WTC11 (cell line): Measurements from ENCODE around the gene ZNRF3.

Source experiments
- GABPB1 ChIP-seq: sonication (generic); formaldehyde crosslinking; IDR thresholded peaks from 2 replicates; pipeline ENCODE4 v1.8.1; 2023; ENCODE audit warnings: mild to moderate bottlenecking, missing genetic modification reagents
- GRHL2 ChIP-seq: fragments of 250-450 bp; sonication (Bioruptor Pico); IDR thresholded peaks from 2 replicates; pipeline ENCODE4 v1.8.0; 2022; ENCODE audit warnings: mild to moderate bottlenecking, moderate library complexity; ENCODE audit not compliant: insufficient replicate concordance, severe bottlenecking
- JUN ChIP-seq: sonication (generic); formaldehyde crosslinking; IDR thresholded peaks from 2 replicates; pipeline ENCODE4 v1.8.0; 2023; ENCODE audit warnings: mild to moderate bottlenecking, missing genetic modification reagents
- KAT7 ChIP-seq: sonication (generic); formaldehyde crosslinking; IDR thresholded peaks from 2 replicates; pipeline ENCODE4 v1.8.1; 2023; ENCODE audit warnings: missing genetic modification reagents, mild to moderate bottlenecking, borderline replicate concordance
- TP53 ChIP-seq: sonication (generic); formaldehyde crosslinking; IDR thresholded peaks from 2 replicates; pipeline ENCODE4 v1.8.1; 2023; ENCODE audit warnings: mild to moderate bottlenecking, missing genetic modification reagents
- ZBTB43 ChIP-seq: sonication (generic); formaldehyde crosslinking; IDR thresholded peaks from 2 replicates; pipeline ENCODE4 v1.8.1; 2023; ENCODE audit warnings: mild to moderate bottlenecking, missing genetic modification reagents
- ZNF512 ChIP-seq: sonication (generic); formaldehyde crosslinking; IDR thresholded peaks from 2 replicates; pipeline ENCODE4 v1.8.1; 2022; ENCODE audit warnings: missing genetic modification reagents, borderline replicate concordance
- TF ChIP-seq, protein P1 (sequence below): fragments of 200-600 bp; IDR thresholded peaks from 2 replicates; pipeline ENCODE4 v1.8.0; 2022; ENCODE audit warnings: antibody characterized with exemption
- TF ChIP-seq, protein P2 (sequence below): sonication (generic); formaldehyde crosslinking; IDR thresholded peaks from 2 replicates; pipeline ENCODE4 v1.8.1; 2023; ENCODE audit warnings: mild to moderate bottlenecking, missing genetic modification reagents, moderate library complexity
- TF ChIP-seq, protein P3 (sequence below): sonication (generic); formaldehyde crosslinking; IDR thresholded peaks from 2 replicates; pipeline ENCODE4 v1.8.1; 2022; ENCODE audit warnings: low read depth, missing genetic modification reagents, borderline replicate concordance
- TF ChIP-seq, protein P4 (sequence below): sonication (generic); formaldehyde crosslinking; IDR thresholded peaks from 2 replicates; pipeline ENCODE4 v1.8.0; 2022; ENCODE audit warnings: mild to moderate bottlenecking, missing genetic modification reagents
- TF ChIP-seq, protein P5 (sequence below): sonication (generic); formaldehyde crosslinking; conservative IDR thresholded peaks from 2 replicates; pipeline ENCODE4 v1.8.1; 2022; ENCODE audit warnings: mild to moderate bottlenecking, missing genetic modification reagents

- TF ChIP-seq, protein P1, sequence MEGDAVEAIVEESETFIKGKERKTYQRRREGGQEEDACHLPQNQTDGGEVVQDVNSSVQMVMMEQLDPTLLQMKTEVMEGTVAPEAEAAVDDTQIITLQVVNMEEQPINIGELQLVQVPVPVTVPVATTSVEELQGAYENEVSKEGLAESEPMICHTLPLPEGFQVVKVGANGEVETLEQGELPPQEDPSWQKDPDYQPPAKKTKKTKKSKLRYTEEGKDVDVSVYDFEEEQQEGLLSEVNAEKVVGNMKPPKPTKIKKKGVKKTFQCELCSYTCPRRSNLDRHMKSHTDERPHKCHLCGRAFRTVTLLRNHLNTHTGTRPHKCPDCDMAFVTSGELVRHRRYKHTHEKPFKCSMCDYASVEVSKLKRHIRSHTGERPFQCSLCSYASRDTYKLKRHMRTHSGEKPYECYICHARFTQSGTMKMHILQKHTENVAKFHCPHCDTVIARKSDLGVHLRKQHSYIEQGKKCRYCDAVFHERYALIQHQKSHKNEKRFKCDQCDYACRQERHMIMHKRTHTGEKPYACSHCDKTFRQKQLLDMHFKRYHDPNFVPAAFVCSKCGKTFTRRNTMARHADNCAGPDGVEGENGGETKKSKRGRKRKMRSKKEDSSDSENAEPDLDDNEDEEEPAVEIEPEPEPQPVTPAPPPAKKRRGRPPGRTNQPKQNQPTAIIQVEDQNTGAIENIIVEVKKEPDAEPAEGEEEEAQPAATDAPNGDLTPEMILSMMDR: no peak
- TF ChIP-seq, protein P2, sequence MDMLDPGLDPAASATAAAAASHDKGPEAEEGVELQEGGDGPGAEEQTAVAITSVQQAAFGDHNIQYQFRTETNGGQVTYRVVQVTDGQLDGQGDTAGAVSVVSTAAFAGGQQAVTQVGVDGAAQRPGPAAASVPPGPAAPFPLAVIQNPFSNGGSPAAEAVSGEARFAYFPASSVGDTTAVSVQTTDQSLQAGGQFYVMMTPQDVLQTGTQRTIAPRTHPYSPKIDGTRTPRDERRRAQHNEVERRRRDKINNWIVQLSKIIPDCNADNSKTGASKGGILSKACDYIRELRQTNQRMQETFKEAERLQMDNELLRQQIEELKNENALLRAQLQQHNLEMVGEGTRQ (CRISPR knock-in tag): no peak
- TF ChIP-seq TP53 (CRISPR knock-in tag): no peak
- no peak for TF ChIP-seq KAT7 (CRISPR knock-in tag)
- no peak for TF ChIP-seq JUN
- TF ChIP-seq ZBTB43 (CRISPR knock-in tag): no peak
- TF ChIP-seq ZNF512 (CRISPR knock-in tag): no peak
- TF ChIP-seq, protein P3, sequence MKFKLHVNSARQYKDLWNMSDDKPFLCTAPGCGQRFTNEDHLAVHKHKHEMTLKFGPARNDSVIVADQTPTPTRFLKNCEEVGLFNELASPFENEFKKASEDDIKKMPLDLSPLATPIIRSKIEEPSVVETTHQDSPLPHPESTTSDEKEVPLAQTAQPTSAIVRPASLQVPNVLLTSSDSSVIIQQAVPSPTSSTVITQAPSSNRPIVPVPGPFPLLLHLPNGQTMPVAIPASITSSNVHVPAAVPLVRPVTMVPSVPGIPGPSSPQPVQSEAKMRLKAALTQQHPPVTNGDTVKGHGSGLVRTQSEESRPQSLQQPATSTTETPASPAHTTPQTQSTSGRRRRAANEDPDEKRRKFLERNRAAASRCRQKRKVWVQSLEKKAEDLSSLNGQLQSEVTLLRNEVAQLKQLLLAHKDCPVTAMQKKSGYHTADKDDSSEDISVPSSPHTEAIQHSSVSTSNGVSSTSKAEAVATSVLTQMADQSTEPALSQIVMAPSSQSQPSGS (CRISPR knock-in tag): no peak
- no peak for TF ChIP-seq GABPB1
- TF ChIP-seq, protein P4, sequence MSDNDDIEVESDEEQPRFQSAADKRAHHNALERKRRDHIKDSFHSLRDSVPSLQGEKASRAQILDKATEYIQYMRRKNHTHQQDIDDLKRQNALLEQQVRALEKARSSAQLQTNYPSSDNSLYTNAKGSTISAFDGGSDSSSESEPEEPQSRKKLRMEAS (CRISPR knock-in tag): no peak
- TF ChIP-seq GRHL2: no peak
- TF ChIP-seq, protein P5, sequence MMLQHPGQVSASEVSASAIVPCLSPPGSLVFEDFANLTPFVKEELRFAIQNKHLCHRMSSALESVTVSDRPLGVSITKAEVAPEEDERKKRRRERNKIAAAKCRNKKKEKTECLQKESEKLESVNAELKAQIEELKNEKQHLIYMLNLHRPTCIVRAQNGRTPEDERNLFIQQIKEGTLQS: no peak
Measured at GRCh38 chr22:29041408-29041807, 158.0 kb downstream of the ZNRF3 start.
